ENCODE data around the gene PSME2. TPM values are rescaled to one million over a fixed set of nuclear protein-coding genes. Genes with fewer than 3 reads are reported as not detected.

Gene PSME2
- total and polyA plus RNA-seq, 2 of the 13 experiments (the other 11 are each of a cell fraction or from before 2014, with no cell fraction given), result 332 to 716 TPM

- TF ChIP-seq ZNF652 (CRISPR knock-in tag; IDR thresholded peaks at IDR 0.05; ENCODE audit: borderline replicate concordance, low read depth), result peak; percentile 76
- peak; percentile 87; the same call in 1 of the 2 replicates for TF ChIP-seq ZNF468 (CRISPR knock-in tag; IDR thresholded peaks at IDR 0.05)
- TF ChIP-seq GATA4 (IDR thresholded peaks at IDR 0.05; ENCODE audit: borderline replicate concordance, low read depth), result peak; percentile 79; the same call in 1 of the 2 replicates
- peak; percentile 98 for TF ChIP-seq KLF6 (CRISPR knock-in tag; IDR thresholded peaks at IDR 0.05)
- TF ChIP-seq NBN (conservative IDR thresholded peaks at IDR 0.05), result no peak
- TF ChIP-seq ZNF24 (IDR thresholded peaks at IDR 0.05), result peak; percentile 92
- TF ChIP-seq ZNF547 (CRISPR knock-in tag; IDR thresholded peaks at IDR 0.05), result peak; percentile 100
- TF ChIP-seq IKZF4 (CRISPR knock-in tag; IDR thresholded peaks at IDR 0.05; ENCODE audit: borderline replicate concordance, low read depth, not compliant biosample characterization), result peak; percentile 96
- no peak for TF ChIP-seq SCMH1 (CRISPR knock-in tag; IDR thresholded peaks at IDR 0.05; ENCODE audit: borderline replicate concordance)
- peak; percentile 97 for TF ChIP-seq MAZ (IDR thresholded peaks at IDR 0.05; ENCODE audit: borderline replicate concordance, low read depth, low read length)
- TF ChIP-seq MAZ (CRISPR knock-in tag; IDR thresholded peaks at IDR 0.05; ENCODE audit: low read depth), result peak; percentile 100
- TF ChIP-seq, protein P1, sequence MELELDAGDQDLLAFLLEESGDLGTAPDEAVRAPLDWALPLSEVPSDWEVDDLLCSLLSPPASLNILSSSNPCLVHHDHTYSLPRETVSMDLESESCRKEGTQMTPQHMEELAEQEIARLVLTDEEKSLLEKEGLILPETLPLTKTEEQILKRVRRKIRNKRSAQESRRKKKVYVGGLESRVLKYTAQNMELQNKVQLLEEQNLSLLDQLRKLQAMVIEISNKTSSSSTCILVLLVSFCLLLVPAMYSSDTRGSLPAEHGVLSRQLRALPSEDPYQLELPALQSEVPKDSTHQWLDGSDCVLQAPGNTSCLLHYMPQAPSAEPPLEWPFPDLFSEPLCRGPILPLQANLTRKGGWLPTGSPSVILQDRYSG (CRISPR knock-in tag; IDR thresholded peaks at IDR 0.05), result peak; percentile 97
- TF ChIP-seq AHR (CRISPR knock-in tag; IDR thresholded peaks at IDR 0.05), result peak; percentile 99
- TF ChIP-seq ZSCAN29 (CRISPR knock-in tag; conservative IDR thresholded peaks at IDR 0.05), result 0 out of 2 replicates have a peak, but pooled peaks have one; percentile 86
- peak; percentile 97; the same call in 1 of the 2 replicates for TF ChIP-seq DNMT1 (CRISPR knock-in tag; IDR thresholded peaks at IDR 0.05)
- TF ChIP-seq, protein P2, sequence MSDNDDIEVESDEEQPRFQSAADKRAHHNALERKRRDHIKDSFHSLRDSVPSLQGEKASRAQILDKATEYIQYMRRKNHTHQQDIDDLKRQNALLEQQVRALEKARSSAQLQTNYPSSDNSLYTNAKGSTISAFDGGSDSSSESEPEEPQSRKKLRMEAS (IDR thresholded peaks at IDR 0.05), result no peak
- peak; percentile 74 for TF ChIP-seq SRSF4 (IDR thresholded peaks at IDR 0.05; ENCODE audit: low read depth, low read length, poor library complexity, severe bottlenecking)
- TF ChIP-seq, protein P3, sequence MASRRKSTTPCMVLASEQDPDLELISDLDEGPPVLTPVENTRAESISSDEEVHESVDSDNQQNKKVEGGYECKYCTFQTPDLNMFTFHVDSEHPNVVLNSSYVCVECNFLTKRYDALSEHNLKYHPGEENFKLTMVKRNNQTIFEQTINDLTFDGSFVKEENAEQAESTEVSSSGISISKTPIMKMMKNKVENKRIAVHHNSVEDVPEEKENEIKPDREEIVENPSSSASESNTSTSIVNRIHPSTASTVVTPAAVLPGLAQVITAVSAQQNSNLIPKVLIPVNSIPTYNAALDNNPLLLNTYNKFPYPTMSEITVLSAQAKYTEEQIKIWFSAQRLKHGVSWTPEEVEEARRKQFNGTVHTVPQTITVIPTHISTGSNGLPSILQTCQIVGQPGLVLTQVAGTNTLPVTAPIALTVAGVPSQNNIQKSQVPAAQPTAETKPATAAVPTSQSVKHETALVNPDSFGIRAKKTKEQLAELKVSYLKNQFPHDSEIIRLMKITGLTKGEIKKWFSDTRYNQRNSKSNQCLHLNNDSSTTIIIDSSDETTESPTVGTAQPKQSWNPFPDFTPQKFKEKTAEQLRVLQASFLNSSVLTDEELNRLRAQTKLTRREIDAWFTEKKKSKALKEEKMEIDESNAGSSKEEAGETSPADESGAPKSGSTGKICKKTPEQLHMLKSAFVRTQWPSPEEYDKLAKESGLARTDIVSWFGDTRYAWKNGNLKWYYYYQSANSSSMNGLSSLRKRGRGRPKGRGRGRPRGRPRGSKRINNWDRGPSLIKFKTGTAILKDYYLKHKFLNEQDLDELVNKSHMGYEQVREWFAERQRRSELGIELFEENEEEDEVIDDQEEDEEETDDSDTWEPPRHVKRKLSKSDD (CRISPR knock-in tag; IDR thresholded peaks at IDR 0.05; ENCODE audit: low read depth), result peak; percentile 97
- peak; percentile 94; the same call in 1 of the 2 replicates for TF ChIP-seq MEIS1 (CRISPR knock-in tag; IDR thresholded peaks at IDR 0.05; ENCODE audit: borderline replicate concordance)
- peak; percentile 100 for TF ChIP-seq ERF (CRISPR knock-in tag; IDR thresholded peaks at IDR 0.05)
- peak; percentile 100 for TF ChIP-seq MXD3 (CRISPR knock-in tag; IDR thresholded peaks at IDR 0.05)
- TF ChIP-seq KDM3A (CRISPR knock-in tag; IDR thresholded peaks at IDR 0.05; ENCODE audit: low read depth), result peak; percentile 98
- TF ChIP-seq SKI (IDR thresholded peaks at IDR 0.05; ENCODE audit: partially characterized antibody), result peak; percentile 82
- TF ChIP-seq MXD1 (CRISPR knock-in tag; IDR thresholded peaks at IDR 0.05), result peak; percentile 100
- peak; percentile 86 for TF ChIP-seq GTF2F1 (IDR thresholded peaks at IDR 0.05; ENCODE audit: low read length)
- TF ChIP-seq ZNF44 (CRISPR knock-in tag; IDR thresholded peaks at IDR 0.05), result peak; percentile 98
- peak; percentile 99 for TF ChIP-seq PCBP1 (IDR thresholded peaks at IDR 0.05; ENCODE audit: borderline replicate concordance, low read depth, low read length)
Observed at GRCh38 chr14:24188251-24189058, 42.0 kb upstream of the PSME2 start, which contains the start of gene IPO4 (continued).
